Peyer's patch (tissue), 4 donors: ENCODE results near the gene SF3B6.

Experiments used
- POLR2A ChIP-seq, 2 donors: fragments of 450-650 bp; IDR thresholded peaks; one replicate each; pipeline ENCODE4 v1.5.1; 2017; ENCODE audit warnings: antibody characterized with exemption in 2 of 2, mild to moderate bottlenecking in 2 of 2, moderate library complexity in 2 of 2
- TF ChIP-seq, protein P1 (sequence below), 6 experiments: fragments of 450-650 bp in 4 of 6; fragments of 200-600 bp in 2 of 6; sonication (generic) in 1 of 6; IDR thresholded peaks; one replicate each; pipeline ENCODE4 v1.5.1; 2017 to 2019; ENCODE audit warnings: antibody characterized with exemption in 6 of 6, mild to moderate bottlenecking in 3 of 6, moderate library complexity in 1 of 6

DNA sequence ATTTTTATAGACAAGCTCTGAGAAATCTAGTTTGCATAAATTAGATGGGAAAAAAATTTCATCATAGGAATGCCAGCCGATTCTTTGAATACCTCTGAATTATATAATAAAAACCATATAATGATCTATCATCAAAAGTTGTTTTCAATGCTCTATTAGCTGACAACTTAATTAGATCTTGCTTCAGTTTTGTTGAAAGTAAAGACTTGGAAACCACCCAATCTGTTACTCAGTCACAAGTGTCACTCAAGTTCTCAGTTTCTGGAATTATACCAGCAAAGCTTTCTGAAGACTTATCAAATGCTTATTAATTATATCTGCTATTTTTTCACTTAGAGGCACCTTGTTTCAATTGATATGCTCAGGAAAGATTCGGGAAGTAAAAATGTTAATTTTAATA is 25.9 kb upstream of the SF3B6 start:
- TF ChIP-seq, protein P1, sequence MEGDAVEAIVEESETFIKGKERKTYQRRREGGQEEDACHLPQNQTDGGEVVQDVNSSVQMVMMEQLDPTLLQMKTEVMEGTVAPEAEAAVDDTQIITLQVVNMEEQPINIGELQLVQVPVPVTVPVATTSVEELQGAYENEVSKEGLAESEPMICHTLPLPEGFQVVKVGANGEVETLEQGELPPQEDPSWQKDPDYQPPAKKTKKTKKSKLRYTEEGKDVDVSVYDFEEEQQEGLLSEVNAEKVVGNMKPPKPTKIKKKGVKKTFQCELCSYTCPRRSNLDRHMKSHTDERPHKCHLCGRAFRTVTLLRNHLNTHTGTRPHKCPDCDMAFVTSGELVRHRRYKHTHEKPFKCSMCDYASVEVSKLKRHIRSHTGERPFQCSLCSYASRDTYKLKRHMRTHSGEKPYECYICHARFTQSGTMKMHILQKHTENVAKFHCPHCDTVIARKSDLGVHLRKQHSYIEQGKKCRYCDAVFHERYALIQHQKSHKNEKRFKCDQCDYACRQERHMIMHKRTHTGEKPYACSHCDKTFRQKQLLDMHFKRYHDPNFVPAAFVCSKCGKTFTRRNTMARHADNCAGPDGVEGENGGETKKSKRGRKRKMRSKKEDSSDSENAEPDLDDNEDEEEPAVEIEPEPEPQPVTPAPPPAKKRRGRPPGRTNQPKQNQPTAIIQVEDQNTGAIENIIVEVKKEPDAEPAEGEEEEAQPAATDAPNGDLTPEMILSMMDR (IDR thresholded peaks at IDR 0.05): no peak
- TF ChIP-seq POLR2A (IDR thresholded peaks at IDR 0.05): no peak
